ENCODE data around the gene INPP5A. TPM values are rescaled to one million over a fixed set of nuclear protein-coding genes. Genes with fewer than 3 reads are reported as not detected.
"Not testable (repeated sequence)": the region's sequence is repeated elsewhere in the genome, so short reads cannot be mapped to it uniquely, and the experiment has no call there.

INPP5A gene
- total RNA-seq, 2 donors from 2014 or later: 20.7 to 26.7 TPM

DNA sequence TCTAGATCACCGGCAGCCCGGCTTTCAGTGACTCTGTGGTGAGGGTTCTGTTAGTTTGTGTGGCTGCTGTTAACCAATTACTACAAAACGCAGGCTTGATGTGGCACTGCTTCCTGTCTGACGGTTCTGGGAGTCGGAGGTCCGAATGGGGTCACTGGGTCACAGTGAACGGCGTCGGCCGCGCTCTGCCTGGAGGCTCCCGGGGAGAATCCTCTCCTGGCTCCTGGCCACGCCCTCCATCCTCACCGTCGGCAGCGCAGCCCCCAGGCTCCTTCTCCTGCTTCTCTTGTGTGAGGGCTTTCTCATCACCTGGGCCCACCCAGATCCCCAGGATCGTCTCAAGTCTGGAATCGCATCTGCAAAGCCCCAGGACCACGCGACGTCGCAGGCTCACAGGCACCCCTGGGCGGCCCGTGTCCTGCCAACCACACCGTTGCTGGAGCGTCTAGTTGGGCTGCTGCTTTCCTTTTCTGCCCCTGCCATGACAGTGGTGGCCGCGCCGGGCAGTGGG is 280.2 kb downstream of the INPP5A start:
- 91 to 94% methylated on average over 22 to 26 of the region's 29 CpGs for WGBS, 2 experiments (ENCODE audit: insufficient coverage in 1 of 2, insufficient read length in 1 of 2)
- Mint-ChIP-seq H3K9me3 (peaks cover 2% of the 10 kb centered on the region), H3K27ac (no peak overlapping the region), H3K36me3 (ENCODE audit: low read depth) (no peaks in the 10 kb centered on the region), H3K4me3 (no peak overlapping the region), H3K27me3 (ENCODE audit: insufficient read depth) (peaks cover 5% of the 10 kb centered on the region), H3K4me1 (no peaks in the 10 kb centered on the region)
- Histone ChIP-seq H3K4me1 (ENCODE audit: control insufficient read depth, insufficient read depth, low read length) (no peaks in the 10 kb centered on the region), H3K36me3 (ENCODE audit: control insufficient read depth, insufficient read depth, low read length) (no peaks in the 10 kb centered on the region), H3K9ac (ENCODE audit: extremely low read depth, low read length, poor library complexity, severe bottlenecking) (no peak overlapping the region), H3K4me3 (ENCODE audit: low read length) (no peak overlapping the region), H3K9me3 (ENCODE audit: control insufficient read depth, low read length) (no peaks in the 10 kb centered on the region), H3K27me3 (ENCODE audit: control insufficient read depth, insufficient read depth, low read length, poor library complexity, severe bottlenecking) (no peaks in the 10 kb centered on the region), H3K27ac (ENCODE audit: low read depth, low read length) (no peak overlapping the region)
- peak; percentile 28 for DNase-seq
- TF ChIP-seq, protein P1, sequence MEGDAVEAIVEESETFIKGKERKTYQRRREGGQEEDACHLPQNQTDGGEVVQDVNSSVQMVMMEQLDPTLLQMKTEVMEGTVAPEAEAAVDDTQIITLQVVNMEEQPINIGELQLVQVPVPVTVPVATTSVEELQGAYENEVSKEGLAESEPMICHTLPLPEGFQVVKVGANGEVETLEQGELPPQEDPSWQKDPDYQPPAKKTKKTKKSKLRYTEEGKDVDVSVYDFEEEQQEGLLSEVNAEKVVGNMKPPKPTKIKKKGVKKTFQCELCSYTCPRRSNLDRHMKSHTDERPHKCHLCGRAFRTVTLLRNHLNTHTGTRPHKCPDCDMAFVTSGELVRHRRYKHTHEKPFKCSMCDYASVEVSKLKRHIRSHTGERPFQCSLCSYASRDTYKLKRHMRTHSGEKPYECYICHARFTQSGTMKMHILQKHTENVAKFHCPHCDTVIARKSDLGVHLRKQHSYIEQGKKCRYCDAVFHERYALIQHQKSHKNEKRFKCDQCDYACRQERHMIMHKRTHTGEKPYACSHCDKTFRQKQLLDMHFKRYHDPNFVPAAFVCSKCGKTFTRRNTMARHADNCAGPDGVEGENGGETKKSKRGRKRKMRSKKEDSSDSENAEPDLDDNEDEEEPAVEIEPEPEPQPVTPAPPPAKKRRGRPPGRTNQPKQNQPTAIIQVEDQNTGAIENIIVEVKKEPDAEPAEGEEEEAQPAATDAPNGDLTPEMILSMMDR (conservative IDR thresholded peaks at IDR 0.05): no peak

DNA sequence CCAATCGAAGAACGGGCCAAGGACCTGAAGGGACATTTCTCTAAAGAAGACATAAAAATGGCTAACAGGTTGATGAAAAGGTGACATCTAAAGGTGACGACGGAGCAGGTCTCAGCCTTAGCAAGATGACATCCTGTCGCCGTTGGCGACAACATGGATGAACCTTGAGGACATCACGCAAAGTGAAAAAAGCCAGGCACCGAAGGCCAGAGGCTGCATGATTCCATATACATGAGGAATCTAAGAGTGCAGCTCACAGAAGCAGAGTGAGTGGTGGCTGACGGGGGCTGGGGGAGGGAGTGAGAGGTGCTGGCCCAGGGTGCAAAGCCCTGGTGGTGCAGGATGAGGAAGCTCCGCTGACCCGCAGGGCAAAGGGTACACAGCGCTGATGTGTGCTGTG is 282.5 kb downstream of the INPP5A start:
- Histone ChIP-seq H3K9ac (ENCODE audit: extremely low read depth, low read length, poor library complexity, severe bottlenecking) (no peak overlapping the region), H3K4me3 (ENCODE audit: low read length) (no peak overlapping the region), H3K27ac (ENCODE audit: low read depth, low read length) (no peak overlapping the region), H3K27me3 (ENCODE audit: control insufficient read depth, insufficient read depth, low read length, poor library complexity, severe bottlenecking) (no peaks in the 10 kb centered on the region), H3K4me1 (ENCODE audit: control insufficient read depth, insufficient read depth, low read length) (no peaks in the 10 kb centered on the region), H3K36me3 (ENCODE audit: control insufficient read depth, insufficient read depth, low read length) (no peaks in the 10 kb centered on the region), H3K9me3 (ENCODE audit: control insufficient read depth, low read length) (peaks cover 2% of the 10 kb centered on the region)
- no peak overlapping the region for H3K4me3 Mint-ChIP-seq
- TF ChIP-seq, protein P1 (conservative IDR thresholded peaks at IDR 0.05): no peak
- peaks cover 2% of the 10 kb centered on the region for H3K9me3 Mint-ChIP-seq
- peaks cover 5% of the 10 kb centered on the region for H3K27me3 Mint-ChIP-seq (ENCODE audit: insufficient read depth)
- DNase-seq: peak; percentile 23
- WGBS, 2 experiments (ENCODE audit: insufficient coverage in 1 of 2, insufficient read length in 1 of 2): 81 to 94% methylated on average over 7 to 13 of the region's 13 CpGs
- no peaks in the 10 kb centered on the region for H3K36me3 Mint-ChIP-seq (ENCODE audit: low read depth)
- no peak overlapping the region for H3K27ac Mint-ChIP-seq
- no peaks in the 10 kb centered on the region for H3K4me1 Mint-ChIP-seq

DNA sequence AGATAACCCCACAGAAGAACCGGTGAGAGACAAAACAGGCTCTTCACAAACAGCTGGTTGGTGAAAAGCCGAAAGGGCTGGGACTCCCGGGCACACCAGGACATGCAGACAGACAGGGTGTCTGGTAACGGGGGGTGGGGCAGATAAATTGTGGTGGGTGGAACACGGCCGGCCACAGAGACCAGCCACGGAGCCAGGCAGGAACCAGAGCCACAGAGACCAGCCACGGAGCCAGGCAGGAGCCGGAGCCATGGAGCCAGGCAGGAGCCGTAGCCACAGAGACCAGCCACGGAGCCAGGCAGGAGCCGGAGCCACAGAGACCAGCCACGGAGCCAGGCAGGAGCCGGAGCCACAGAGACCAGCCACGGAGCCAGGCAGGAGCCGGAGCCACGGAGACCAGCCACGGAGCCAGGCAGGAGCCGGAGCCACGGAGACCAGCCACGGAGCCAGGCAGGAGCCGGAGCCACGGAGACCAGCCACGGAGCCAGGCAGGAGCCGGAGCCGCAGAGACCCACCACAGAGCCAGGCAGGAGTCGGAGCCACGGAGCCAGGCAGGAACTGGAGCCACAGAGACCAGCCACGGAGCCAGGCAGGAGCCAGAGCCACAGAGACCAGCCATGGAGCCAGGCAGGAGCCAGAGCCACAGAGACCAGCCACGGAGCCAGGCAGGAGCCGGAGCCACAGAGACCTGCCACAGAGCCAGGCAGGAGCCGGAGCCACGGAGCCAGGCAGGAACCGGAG is 288.4 kb downstream of the INPP5A start:
- not testable (repeated sequence) for H3K27me3 Mint-ChIP-seq (ENCODE audit: insufficient read depth); H3K27ac ChIP-seq (ENCODE audit: low read depth, low read length); DNase-seq; H3K4me1 ChIP-seq (ENCODE audit: control insufficient read depth, insufficient read depth, low read length); H3K27ac Mint-ChIP-seq; H3K4me1 Mint-ChIP-seq; H3K4me3 Mint-ChIP-seq; H3K9ac ChIP-seq (ENCODE audit: extremely low read depth, low read length, poor library complexity, severe bottlenecking); H3K36me3 ChIP-seq (ENCODE audit: control insufficient read depth, insufficient read depth, low read length); H3K27me3 ChIP-seq (ENCODE audit: control insufficient read depth, insufficient read depth, low read length, poor library complexity, severe bottlenecking); H3K36me3 Mint-ChIP-seq (ENCODE audit: low read depth); H3K4me3 ChIP-seq (ENCODE audit: low read length)
- H3K9me3 Mint-ChIP-seq: peaks cover 19% of the 10 kb centered on the region
- H3K9me3 ChIP-seq (ENCODE audit: control insufficient read depth, low read length): peaks cover 17% of the 10 kb centered on the region
- WGBS, 2 experiments (ENCODE audit: insufficient coverage in 1 of 2, insufficient read length in 1 of 2): 86 to 88% methylated on average over 22 to 34 of the region's 34 CpGs
